Stimulated activated CD4-positive, alpha-beta T cell treated with anti-CD3 and anti-CD28 coated beads, TNF-alpha, amount 100 ng/mL, for 4 hours (primary cell): Measurements from ENCODE around the gene ATP13A4.

Experiments
- DNase-seq, 3 experiments: peaks; one replicate each; pipeline ENCODE4 v3.0.0-alpha.2; 2020; ENCODE audit warnings: low read depth in 3 of 3

Gene ATP13A4

DNA sequence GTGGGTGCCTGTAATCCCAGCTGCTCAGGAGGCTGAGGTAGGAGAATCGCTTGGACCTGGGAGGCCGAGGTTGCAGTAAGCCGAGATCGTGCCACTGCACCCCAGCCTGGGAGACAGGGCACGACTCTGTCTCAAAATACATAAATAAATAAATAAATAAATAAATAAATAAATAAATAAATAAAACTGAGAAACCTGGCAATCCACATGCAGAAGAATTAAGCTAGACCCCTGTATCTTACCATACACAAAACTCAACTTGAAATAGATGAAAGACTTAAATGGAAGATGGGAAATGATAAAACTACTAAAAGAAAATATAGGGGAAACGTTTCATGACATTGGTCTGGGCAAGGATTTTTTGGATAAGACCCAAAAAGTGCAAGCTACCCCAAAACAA, 58.0 kb downstream of the ATP13A4 start:
- DNase-seq, result no peak

- no peak for DNase-seq
Observed at GRCh38 chr3:193491026-193491425, 63.7 kb downstream of the ATP13A4 start.

GRCh38 chr3:193490580-193490979, 64.1 kb downstream of the ATP13A4 start:
- DNase-seq, result no peak

DNA sequence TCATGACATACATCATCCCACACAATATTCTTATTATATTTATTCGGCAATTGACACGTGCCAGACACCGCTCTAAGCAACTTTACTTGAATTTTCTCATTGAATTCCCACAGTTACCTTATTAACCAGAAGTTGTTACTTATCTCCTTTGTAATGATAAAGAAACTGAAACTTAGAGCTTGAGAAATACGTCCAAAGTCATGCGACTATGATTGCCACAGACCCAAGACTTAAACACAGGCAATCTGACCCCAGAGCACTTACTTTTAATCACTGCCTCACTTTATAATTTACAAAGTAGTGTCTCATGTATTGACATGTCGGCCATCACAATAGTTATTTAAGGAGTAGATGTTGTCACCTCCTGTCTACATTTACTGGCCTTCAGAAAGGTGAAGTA, 64.7 kb downstream of the ATP13A4 start:
- DNase-seq, result no peak

- DNase-seq, result no peak
Observed at GRCh38 chr3:193488741-193489140, 66.0 kb downstream of the ATP13A4 start.

DNA sequence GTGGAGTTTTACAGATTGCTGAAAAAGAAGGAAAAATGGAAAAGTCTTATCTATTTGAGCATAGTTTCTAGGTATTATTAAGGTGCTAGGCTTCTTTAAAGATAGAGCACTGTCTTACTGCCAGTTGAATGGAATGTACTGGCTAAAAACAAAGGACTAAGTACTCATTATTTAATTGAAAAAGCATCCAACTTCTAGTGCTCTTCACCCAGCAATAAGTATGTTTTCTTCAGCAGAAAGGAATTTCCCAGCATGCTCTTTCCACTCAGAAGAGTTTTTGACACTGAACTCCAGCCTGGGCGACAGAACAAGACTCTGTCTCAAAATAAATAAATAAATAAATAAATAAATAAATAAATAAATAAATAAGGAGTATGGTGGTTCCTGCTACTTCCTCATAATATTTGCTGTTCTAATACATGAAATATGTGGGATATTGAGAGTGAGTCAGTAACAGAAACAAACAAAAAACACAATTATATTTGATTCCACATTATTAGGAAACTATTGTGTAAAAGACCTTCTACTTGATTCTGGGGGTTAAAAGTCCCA, 70.6 kb downstream of the ATP13A4 start:
- no peak for DNase-seq

DNA sequence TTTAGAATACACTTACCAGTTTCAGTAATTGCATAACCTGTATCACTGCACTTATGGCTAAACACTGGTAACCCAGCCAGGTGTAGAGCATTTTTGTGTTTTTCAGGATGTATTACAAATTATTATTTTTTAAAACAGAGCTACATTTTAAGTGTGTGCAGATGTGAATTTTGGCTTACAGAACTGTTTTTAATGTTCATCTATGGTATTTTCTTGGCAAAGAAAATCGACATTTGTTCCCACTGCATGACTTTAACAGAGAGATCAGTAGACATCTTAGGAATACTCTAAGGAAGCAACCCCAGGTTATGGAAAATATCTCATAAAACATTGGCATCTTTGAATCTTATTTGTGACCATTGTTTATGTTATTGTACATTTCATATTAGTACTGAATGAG, 73.3 kb downstream of the ATP13A4 start:
- DNase-seq, result no peak

- no peak for DNase-seq
Observed at GRCh38 chr3:193474446-193474845, 80.2 kb downstream of the ATP13A4 start.

DNA sequence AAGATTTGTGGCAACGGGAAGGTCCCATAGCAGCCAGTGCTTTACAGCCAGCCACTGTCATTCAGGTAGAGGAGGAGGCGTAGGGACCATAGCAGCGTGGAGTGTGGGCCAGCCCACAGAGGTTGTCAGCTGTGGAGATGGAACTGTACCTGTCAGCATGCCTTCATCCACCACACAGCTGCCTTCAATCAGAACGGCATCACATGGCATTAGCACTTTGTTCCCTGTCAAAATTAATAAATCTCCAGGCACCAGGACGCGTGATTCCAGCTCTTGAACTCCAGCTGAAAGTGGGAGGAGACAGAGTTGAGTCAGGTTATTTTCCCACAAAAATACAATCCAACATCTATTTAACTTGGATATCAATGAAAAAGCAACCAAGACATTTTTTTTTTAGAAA, 84.0 kb downstream of the ATP13A4 start:
- no peak for DNase-seq

GRCh38 chr3:193465992-193466608, 88.6 kb downstream of the ATP13A4 start:
- DNase-seq, result no peak

GRCh38 chr3:193464889-193465288, 89.8 kb downstream of the ATP13A4 start:
- DNase-seq, result no peak

DNA sequence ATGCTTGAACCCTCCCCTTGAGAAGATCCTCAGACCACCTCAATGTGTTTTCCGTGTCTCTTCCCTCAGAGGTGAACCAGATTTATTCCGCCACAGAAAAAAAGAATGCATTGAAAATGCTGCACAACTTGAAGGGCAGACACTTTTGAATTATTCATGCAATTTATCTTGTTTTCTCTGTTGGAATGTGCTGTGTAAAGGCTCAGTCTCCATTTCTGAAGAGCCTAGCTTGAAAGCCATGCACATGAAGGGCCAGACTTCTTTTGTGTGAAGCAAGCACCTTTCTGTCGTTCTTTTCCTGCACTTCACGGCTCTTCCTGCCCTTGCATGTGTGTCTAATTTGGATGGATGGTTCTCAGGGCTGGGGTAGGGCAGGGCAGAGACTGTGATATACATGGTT, 97.2 kb downstream of the ATP13A4 start:
- DNase-seq, result no peak

- DNase-seq, result no peak
Observed at GRCh38 chr3:193452338-193452737, 102.4 kb downstream of the ATP13A4 start.

- DNase-seq, result no peak
Observed at GRCh38 chr3:193451902-193452301, 102.8 kb downstream of the ATP13A4 start.

GRCh38 chr3:193446965-193447602, 107.6 kb downstream of the ATP13A4 start:
- DNase-seq, result no peak

- no peak for DNase-seq
Observed at GRCh38 chr3:193439423-193439822, 115.3 kb downstream of the ATP13A4 start.

DNA sequence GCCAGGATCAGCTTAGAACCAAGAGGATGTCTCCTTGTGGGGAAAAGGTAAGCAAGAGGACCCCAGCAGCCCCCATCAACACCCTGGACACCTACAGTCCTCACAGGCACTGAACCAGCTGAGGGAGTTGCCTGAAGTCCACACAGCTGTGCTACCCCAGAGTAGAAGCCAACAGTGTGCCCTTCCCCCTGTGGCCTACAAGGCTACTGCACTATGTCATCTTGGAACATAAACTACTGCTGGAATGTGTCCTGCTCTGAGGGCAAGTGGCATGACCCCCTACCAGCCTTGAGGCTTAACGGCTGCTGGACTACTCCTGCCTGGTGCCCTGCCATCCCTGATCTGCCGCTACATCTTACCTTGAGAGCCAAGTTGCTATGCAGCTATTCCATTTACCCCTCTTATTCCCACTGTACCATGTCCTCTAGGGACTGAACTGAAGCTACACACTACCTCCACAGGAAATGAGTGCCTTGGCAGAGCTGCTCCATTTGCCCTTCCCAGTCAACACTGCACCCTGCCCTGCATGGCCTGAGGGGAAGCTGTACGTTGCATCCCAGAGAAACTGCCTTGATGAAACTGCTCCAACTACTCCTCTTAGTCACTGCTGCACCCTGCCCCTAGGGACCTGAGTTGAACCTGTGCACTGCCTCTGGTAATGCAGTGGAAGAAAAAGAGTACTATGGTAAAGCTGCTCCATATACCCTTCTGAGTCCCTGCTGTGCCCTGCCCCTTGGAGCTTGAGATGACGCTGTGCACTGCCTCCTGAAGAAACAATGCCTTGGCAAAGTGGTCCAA, 135.9 kb downstream of the ATP13A4 start:
- DNase-seq, result no peak

DNA sequence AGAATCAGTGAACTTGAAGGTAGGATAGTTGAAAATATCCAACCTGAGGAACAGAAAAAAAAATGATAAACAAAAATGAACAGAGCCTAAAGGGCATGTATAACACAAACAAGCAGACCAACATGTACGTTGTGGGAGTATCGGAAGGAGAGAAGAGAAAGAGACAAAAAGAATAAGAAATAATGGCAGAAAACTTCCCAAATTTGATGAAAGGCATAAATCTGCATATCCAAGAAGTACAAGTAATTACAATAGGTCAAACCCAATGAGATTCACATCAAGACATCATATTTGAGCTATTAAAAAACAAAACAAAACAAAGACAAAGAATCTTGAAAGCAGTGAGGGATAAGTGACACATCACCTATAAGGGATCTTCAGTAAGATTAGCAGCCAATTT, 138.1 kb downstream of the ATP13A4 start:
- DNase-seq, result no peak

- no peak for DNase-seq
Observed at GRCh38 chr3:193407688-193408087, 147.0 kb downstream of the ATP13A4 start.

DNA sequence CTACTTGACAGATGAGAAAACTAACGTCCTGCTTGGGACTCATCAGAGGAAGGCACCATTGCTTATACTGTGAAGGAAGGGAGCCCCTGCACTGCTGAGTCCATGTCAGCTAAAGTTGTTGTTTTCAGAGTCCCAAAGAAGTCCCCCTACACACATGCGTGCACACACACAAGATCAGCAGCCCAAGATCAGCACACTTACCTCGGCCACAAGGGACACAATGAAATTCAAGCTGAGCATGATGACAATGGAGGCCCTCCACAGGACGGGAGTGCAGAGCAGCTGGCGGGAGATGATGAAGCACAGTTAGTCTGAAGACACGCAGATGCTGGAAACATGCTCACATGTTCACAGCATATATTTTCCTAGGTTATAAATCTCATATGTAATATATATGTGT, 147.6 kb downstream of the ATP13A4 start:
- no peak for DNase-seq

DNA sequence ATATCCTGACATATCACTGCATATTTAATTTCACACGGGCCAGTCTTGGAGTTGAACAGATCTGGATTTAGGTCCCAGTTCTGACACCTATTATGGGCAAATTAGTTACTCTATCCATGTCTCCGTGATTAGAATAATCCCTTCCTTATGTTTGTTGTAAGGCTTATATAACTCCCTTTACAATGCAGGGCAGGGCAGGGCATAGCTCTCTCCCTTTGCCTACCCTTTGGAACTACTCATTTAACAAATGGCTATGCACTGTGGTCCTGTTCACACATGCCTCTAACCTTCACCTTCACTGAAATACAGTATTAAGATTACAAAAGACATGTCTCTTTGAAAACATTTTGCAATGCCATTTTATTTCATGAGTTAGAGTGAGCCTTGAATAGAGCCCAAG, 151.4 kb downstream of the ATP13A4 start:
- DNase-seq, result no peak

GRCh38 chr3:193400304-193400703, 154.4 kb downstream of the ATP13A4 start:
- DNase-seq, result no peak
